Neural progenitor cell (in vitro differentiated cells): ENCODE data around the gene WDR93. TPM values are rescaled to one million over a fixed set of nuclear protein-coding genes. Genes with fewer than 3 reads are reported as not detected.

Experiments
- DNase-seq: peaks from one replicate; pipeline ENCODE4 v3.0.0-alpha.2; 2016; ENCODE audit warnings: low spot score
- H2AFZ ChIP-seq: fragments of 200-600 bp; sonication (generic); replicated peaks from 2 replicates; pipeline ENCODE4 v1.6.1; 2016; ENCODE audit warnings: antibody characterized with exemption
- H3F3A ChIP-seq: fragments of 200-600 bp; sonication (generic); 2 replicates; pipeline ENCODE4 v1.6.1; 2016; ENCODE audit warnings: antibody characterized with exemption, low read depth
- H3K27ac ChIP-seq: fragments of 200-600 bp; sonication (generic); 2 replicates; pipeline ENCODE4 v1.5.1; 2016; ENCODE audit warnings: mild to moderate bottlenecking
- H3K27me3 ChIP-seq: fragments of 200-600 bp; sonication (generic); 2 replicates; pipeline ENCODE4 v1.6.1; 2016; ENCODE audit warnings: mild to moderate bottlenecking, moderate library complexity
- H3K36me3 ChIP-seq: fragments of 200-600 bp; sonication (generic); 2 replicates; pipeline ENCODE4 v1.5.1; 2016
- H3K4me1 ChIP-seq: fragments of 200-600 bp; sonication (generic); 2 replicates; pipeline ENCODE4 v1.6.1; 2016; ENCODE audit warnings: mixed run types
- H3K4me2 ChIP-seq: fragments of 200-600 bp; sonication (generic); 2 replicates; pipeline ENCODE4 v1.6.1; 2016
- H3K4me3 ChIP-seq: fragments of 200-600 bp; sonication (generic); 2 replicates; pipeline ENCODE4 v1.5.1; 2016
- H3K79me2 ChIP-seq: fragments of 200-600 bp; sonication (generic); 2 replicates; pipeline ENCODE4 v1.6.1; 2016; ENCODE audit warnings: low read depth
- H3K9ac ChIP-seq: fragments of 200-600 bp; sonication (generic); 2 replicates; pipeline ENCODE4 v1.6.1; 2016
- H3K9me3 ChIP-seq: fragments of 200-600 bp; sonication (generic); 2 replicates; pipeline ENCODE4 v1.5.1; 2016; ENCODE audit warnings: low read depth
- H4K20me1 ChIP-seq: fragments of 200-600 bp; sonication (generic); 2 replicates; pipeline ENCODE4 v1.6.1; 2016; ENCODE audit warnings: low read depth
- H3K27ac Mint-ChIP-seq: 3 replicates; pipeline ENCODE4 v1.8.0; 2021; ENCODE audit warnings: mixed read lengths
- H3K27me3 Mint-ChIP-seq: 2 replicates; pipeline ENCODE4 v1.8.0; 2022; ENCODE audit warnings: low read depth, mild to moderate bottlenecking, inconsistent platforms, moderate library complexity, mixed read lengths; ENCODE audit not compliant: insufficient read depth
- H3K36me3 Mint-ChIP-seq: 3 replicates; pipeline ENCODE4 v1.8.0; 2021; ENCODE audit warnings: mixed read lengths
- H3K4me1 Mint-ChIP-seq: 3 replicates; pipeline ENCODE4 v1.8.0; 2021; ENCODE audit warnings: mixed read lengths
- H3K4me3 Mint-ChIP-seq: 3 replicates; pipeline ENCODE4 v1.8.0; 2021; ENCODE audit warnings: mild to moderate bottlenecking, moderate library complexity, mixed read lengths
- H3K9me3 Mint-ChIP-seq: 3 replicates; pipeline ENCODE4 v1.8.0; 2020; ENCODE audit warnings: mixed read lengths
- EZH2 ChIP-seq: fragments of 200-600 bp; sonication (generic); IDR thresholded peaks from 2 replicates; pipeline ENCODE4 v1.6.1; 2017; ENCODE audit warnings: antibody characterized with exemption, mild to moderate bottlenecking, moderate library complexity
- EZH2phosphoT487 ChIP-seq: fragments of 200-600 bp; sonication (generic); IDR thresholded peaks from 2 replicates; pipeline ENCODE4 v1.6.1; 2017; ENCODE audit warnings: antibody characterized with exemption
- total RNA-seq: library from RNA; depleted of rRNA; stranded (reverse); fragments of >200 nt; gene quantifications from 2 replicates; pipeline ENCODE4 v1.2.3, GENCODE V29; 2015; ENCODE audit warnings: low replicate concordance
- TF ChIP-seq, protein P1 (sequence below): fragments of 200-600 bp; sonication (generic); IDR thresholded peaks from 2 replicates; pipeline ENCODE4 v1.5.1; 2017; ENCODE audit warnings: antibody characterized with exemption, mild to moderate bottlenecking

The WDR93 gene
- total RNA-seq, 1 donor from 2014 or later: 0.51 TPM

- no peak for DNase-seq
- Histone ChIP-seq H3K27me3 (peaks cover 7% of the 10 kb centered on the region), H3K4me1 (no peaks in the 10 kb centered on the region), H3K9me3 (no peaks in the 10 kb centered on the region), H3K36me3 (no peaks in the 10 kb centered on the region), H3K27ac (no peak overlapping the region), H4K20me1 (no peaks in the 10 kb centered on the region), H2AFZ (no peak overlapping the region), H3K4me2 (no peak overlapping the region), H3F3A (no peaks in the 10 kb centered on the region), H3K4me3 (no peak overlapping the region), H3K79me2 (no peaks in the 10 kb centered on the region), H3K9ac (no peak overlapping the region)
- no peaks in the 10 kb centered on the region for H3K36me3 Mint-ChIP-seq
- H3K27me3 Mint-ChIP-seq: no peaks in the 10 kb centered on the region
- no peaks in the 10 kb centered on the region for H3K4me1 Mint-ChIP-seq
- no peak overlapping the region for H3K4me3 Mint-ChIP-seq
- H3K9me3 Mint-ChIP-seq: no peaks in the 10 kb centered on the region
- no peak for TF ChIP-seq EZH2phosphoT487
- no peak for TF ChIP-seq EZH2
- TF ChIP-seq, protein P1, sequence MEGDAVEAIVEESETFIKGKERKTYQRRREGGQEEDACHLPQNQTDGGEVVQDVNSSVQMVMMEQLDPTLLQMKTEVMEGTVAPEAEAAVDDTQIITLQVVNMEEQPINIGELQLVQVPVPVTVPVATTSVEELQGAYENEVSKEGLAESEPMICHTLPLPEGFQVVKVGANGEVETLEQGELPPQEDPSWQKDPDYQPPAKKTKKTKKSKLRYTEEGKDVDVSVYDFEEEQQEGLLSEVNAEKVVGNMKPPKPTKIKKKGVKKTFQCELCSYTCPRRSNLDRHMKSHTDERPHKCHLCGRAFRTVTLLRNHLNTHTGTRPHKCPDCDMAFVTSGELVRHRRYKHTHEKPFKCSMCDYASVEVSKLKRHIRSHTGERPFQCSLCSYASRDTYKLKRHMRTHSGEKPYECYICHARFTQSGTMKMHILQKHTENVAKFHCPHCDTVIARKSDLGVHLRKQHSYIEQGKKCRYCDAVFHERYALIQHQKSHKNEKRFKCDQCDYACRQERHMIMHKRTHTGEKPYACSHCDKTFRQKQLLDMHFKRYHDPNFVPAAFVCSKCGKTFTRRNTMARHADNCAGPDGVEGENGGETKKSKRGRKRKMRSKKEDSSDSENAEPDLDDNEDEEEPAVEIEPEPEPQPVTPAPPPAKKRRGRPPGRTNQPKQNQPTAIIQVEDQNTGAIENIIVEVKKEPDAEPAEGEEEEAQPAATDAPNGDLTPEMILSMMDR: no peak
- H3K27ac Mint-ChIP-seq: no peak overlapping the region
Measured at GRCh38 chr15:89714775-89715174, 24.2 kb downstream of the WDR93 start.

GRCh38 chr15:89723031-89723430, 32.4 kb downstream of the WDR93 start:
- no peaks in the 10 kb centered on the region for H4K20me1 ChIP-seq
- no peaks in the 10 kb centered on the region for H3K36me3 Mint-ChIP-seq

GRCh38 chr15:89724621-89725020, 34.0 kb downstream of the WDR93 start:
- Mint-ChIP-seq H3K4me3 (no peak overlapping the region), H3K27ac (no peak overlapping the region), H3K4me1 (no peaks in the 10 kb centered on the region), H3K9me3 (peaks cover 3% of the 10 kb centered on the region), H3K27me3 (peaks cover 10% of the 10 kb centered on the region), H3K36me3 (no peaks in the 10 kb centered on the region)
- Histone ChIP-seq H3K36me3 (no peaks in the 10 kb centered on the region), H3K4me3 (no peak overlapping the region), H2AFZ (no peak overlapping the region), H3K4me2 (no peak overlapping the region), H3K9me3 (no peaks in the 10 kb centered on the region), H3K79me2 (no peaks in the 10 kb centered on the region), H3K27me3 (peaks cover 5% of the 10 kb centered on the region), H3F3A (no peaks in the 10 kb centered on the region), H4K20me1 (no peaks in the 10 kb centered on the region), H3K9ac (no peak overlapping the region), H3K27ac (no peak overlapping the region), H3K4me1 (no peaks in the 10 kb centered on the region)
- no peak for TF ChIP-seq EZH2
- TF ChIP-seq, protein P1: no peak
- TF ChIP-seq EZH2phosphoT487: no peak
- DNase-seq: no peak

More at GRCh38 chr15:89723031-89723430, 32.4 kb downstream of the WDR93 start:
- Mint-ChIP-seq H3K4me1 (no peaks in the 10 kb centered on the region), H3K9me3 (peaks cover 3% of the 10 kb centered on the region), H3K27me3 (peaks cover 6% of the 10 kb centered on the region), H3K27ac (no peak overlapping the region), H3K4me3 (no peak overlapping the region)
- TF ChIP-seq, protein P1: no peak
- no peak for TF ChIP-seq EZH2
- no peak overlapping the region for H3K4me3 ChIP-seq
- H3F3A ChIP-seq: no peaks in the 10 kb centered on the region
- no peaks in the 10 kb centered on the region for H3K79me2 ChIP-seq
- no peak overlapping the region for H3K27ac ChIP-seq
- H3K27me3 ChIP-seq: peaks cover 5% of the 10 kb centered on the region
- no peaks in the 10 kb centered on the region for H3K36me3 ChIP-seq
- DNase-seq: no peak
- H3K4me1 ChIP-seq: no peaks in the 10 kb centered on the region
- H2AFZ ChIP-seq: no peak overlapping the region
- H3K4me2 ChIP-seq: no peak overlapping the region
- H3K9me3 ChIP-seq: no peaks in the 10 kb centered on the region
- no peak overlapping the region for H3K9ac ChIP-seq
